SK-N-DZ (cell line): Measurements from ENCODE around the gene CHGA.

Source experiments
- DNase-seq: peaks from one replicate; pipeline ENCODE4 v3.0.0-alpha.2; 2015; ENCODE audit warnings: low spot score

The CHGA gene

GRCh38 chr14:92959761-92960680 is 37.1 kb downstream of the CHGA start:
- DNase-seq, result no peak

GRCh38 chr14:92960706-92961566 is 38.0 kb downstream of the CHGA start:
- no peak for DNase-seq

GRCh38 chr14:92961567-92961855 is 38.6 kb downstream of the CHGA start:
- no peak for DNase-seq

GRCh38 chr14:92962031-92962830 is 39.3 kb downstream of the CHGA start:
- DNase-seq, result no peak

GRCh38 chr14:92962831-92963095 is 39.8 kb downstream of the CHGA start:
- DNase-seq, result no peak

GRCh38 chr14:92963301-92964123 is 40.6 kb downstream of the CHGA start:
- DNase-seq, result no peak

- DNase-seq, result no peak
Observed at GRCh38 chr14:92964124-92965109, 41.5 kb downstream of the CHGA start.

- DNase-seq, result no peak
Observed at GRCh38 chr14:92965281-92965680, 42.3 kb downstream of the CHGA start.

GRCh38 chr14:92967346-92967926 is 44.5 kb downstream of the CHGA start:
- no peak for DNase-seq

- no peak for DNase-seq
Observed at GRCh38 chr14:92968291-92969020, 45.5 kb downstream of the CHGA start.

GRCh38 chr14:92969430-92969829 is 46.5 kb downstream of the CHGA start:
- DNase-seq, result no peak

- DNase-seq, result no peak
Observed at GRCh38 chr14:92969871-92970270, 46.9 kb downstream of the CHGA start.

GRCh38 chr14:92970271-92970670 is 47.3 kb downstream of the CHGA start:
- DNase-seq, result no peak

GRCh38 chr14:92971601-92972180 is 48.7 kb downstream of the CHGA start:
- no peak for DNase-seq

- peak; percentile 18 for DNase-seq
Observed at GRCh38 chr14:92973261-92973797, 50.4 kb downstream of the CHGA start.

- no peak for DNase-seq
Observed at GRCh38 chr14:92973798-92974372, 50.9 kb downstream of the CHGA start.

GRCh38 chr14:92974541-92975345 is 51.8 kb downstream of the CHGA start:
- DNase-seq, result no peak
